T-helper 2 cell treated with Interferon-gamma antibody and Interleukin-4, amounts not matched to agents 5 μg/mL and 100 μg/mL, for 36 hours (primary cell): ENCODE results near the gene EGR1.

Experiments
- DNase-seq: peaks from one replicate; pipeline ENCODE4 v3.0.0; 2021; ENCODE audit warnings: low spot score
- H3K27ac Mint-ChIP-seq: one replicate; pipeline ENCODE4 v1.8.0; 2021; ENCODE audit warnings: mild to moderate bottlenecking, mixed read lengths
- H3K27me3 Mint-ChIP-seq: one replicate; pipeline ENCODE4 v1.8.0; 2021; ENCODE audit warnings: low read depth, mixed read lengths
- H3K36me3 Mint-ChIP-seq: one replicate; pipeline ENCODE4 v1.8.0; 2021; ENCODE audit warnings: low read depth, mixed read lengths
- H3K4me1 Mint-ChIP-seq: one replicate; pipeline ENCODE4 v1.8.0; 2021; ENCODE audit warnings: low read depth, mixed read lengths
- H3K4me3 Mint-ChIP-seq: one replicate; pipeline ENCODE4 v1.8.0; 2022; ENCODE audit warnings: mild to moderate bottlenecking, moderate library complexity, mixed read lengths
- H3K9me3 Mint-ChIP-seq: one replicate; pipeline ENCODE4 v1.8.0; 2021; ENCODE audit warnings: mixed read lengths

EGR1 gene

GRCh38 chr5:138445547-138446271 is 19.6 kb upstream of the EGR1 start:
- H3K4me3 Mint-ChIP-seq = no peak overlapping the region
- no peaks in the 10 kb centered on the region for H3K9me3 Mint-ChIP-seq
- no peaks in the 10 kb centered on the region for H3K36me3 Mint-ChIP-seq
- peaks cover 6% of the 10 kb centered on the region for H3K4me1 Mint-ChIP-seq
- no peak overlapping the region for H3K27ac Mint-ChIP-seq
- no peak for DNase-seq
- no peaks in the 10 kb centered on the region for H3K27me3 Mint-ChIP-seq

- Mint-ChIP-seq H3K36me3 (no peaks in the 10 kb centered on the region), H3K27ac (no peak overlapping the region), H3K4me1 (peaks cover 6% of the 10 kb centered on the region), H3K4me3 (no peak overlapping the region), H3K9me3 (no peaks in the 10 kb centered on the region), H3K27me3 (peaks cover 3% of the 10 kb centered on the region)
- no peak for DNase-seq
Measured at GRCh38 chr5:138448070-138448469, 17.2 kb upstream of the EGR1 start.

- peaks cover 3% of the 10 kb centered on the region for H3K27me3 Mint-ChIP-seq
- no peaks in the 10 kb centered on the region for H3K9me3 Mint-ChIP-seq
- DNase-seq = no peak
- peaks cover 6% of the 10 kb centered on the region for H3K4me1 Mint-ChIP-seq
- no peaks in the 10 kb centered on the region for H3K36me3 Mint-ChIP-seq
- H3K27ac Mint-ChIP-seq = no peak overlapping the region
- no peak overlapping the region for H3K4me3 Mint-ChIP-seq
Measured at GRCh38 chr5:138448481-138449398, 16.5 kb upstream of the EGR1 start.

- peaks cover 3% of the 10 kb centered on the region for H3K27me3 Mint-ChIP-seq
- H3K4me3 Mint-ChIP-seq = peak overlapping the region; percentile 43
- H3K9me3 Mint-ChIP-seq = no peaks in the 10 kb centered on the region
- no peaks in the 10 kb centered on the region for H3K36me3 Mint-ChIP-seq
- DNase-seq = peak; percentile 81
- peaks cover 6% of the 10 kb centered on the region for H3K4me1 Mint-ChIP-seq
- H3K27ac Mint-ChIP-seq = no peak overlapping the region
Measured at GRCh38 chr5:138449501-138450239, 15.6 kb upstream of the EGR1 start.

- no peaks in the 10 kb centered on the region for H3K36me3 Mint-ChIP-seq
- peaks cover 6% of the 10 kb centered on the region for H3K4me1 Mint-ChIP-seq
- no peak for DNase-seq
- H3K27me3 Mint-ChIP-seq = peaks cover 3% of the 10 kb centered on the region
- no peak overlapping the region for H3K4me3 Mint-ChIP-seq
- no peaks in the 10 kb centered on the region for H3K9me3 Mint-ChIP-seq
- H3K27ac Mint-ChIP-seq = no peak overlapping the region
Measured at GRCh38 chr5:138450971-138451370, 14.3 kb upstream of the EGR1 start.

GRCh38 chr5:138452720-138453119 is 12.6 kb upstream of the EGR1 start:
- DNase-seq = no peak
- H3K36me3 Mint-ChIP-seq = no peaks in the 10 kb centered on the region
- no peaks in the 10 kb centered on the region for H3K9me3 Mint-ChIP-seq
- H3K27me3 Mint-ChIP-seq = peaks cover 3% of the 10 kb centered on the region
- peaks cover 6% of the 10 kb centered on the region for H3K4me1 Mint-ChIP-seq
- no peak overlapping the region for H3K4me3 Mint-ChIP-seq
- H3K27ac Mint-ChIP-seq = no peak overlapping the region

- no peaks in the 10 kb centered on the region for H3K9me3 Mint-ChIP-seq
- peaks cover 10% of the 10 kb centered on the region for H3K4me1 Mint-ChIP-seq
- no peak overlapping the region for H3K4me3 Mint-ChIP-seq
- H3K36me3 Mint-ChIP-seq = no peaks in the 10 kb centered on the region
- no peak for DNase-seq
- H3K27ac Mint-ChIP-seq = no peak overlapping the region
- peaks cover 3% of the 10 kb centered on the region for H3K27me3 Mint-ChIP-seq
Measured at GRCh38 chr5:138453590-138453989, 11.7 kb upstream of the EGR1 start.

- Mint-ChIP-seq H3K27me3 (peaks cover 3% of the 10 kb centered on the region), H3K36me3 (peaks cover 2% of the 10 kb centered on the region), H3K27ac (no peak overlapping the region), H3K4me1 (peaks cover 15% of the 10 kb centered on the region), H3K4me3 (no peak overlapping the region), H3K9me3 (no peaks in the 10 kb centered on the region)
- no peak for DNase-seq
Measured at GRCh38 chr5:138454121-138454520, 11.2 kb upstream of the EGR1 start.

GRCh38 chr5:138455232-138455930 is 9.9 kb upstream of the EGR1 start:
- peaks cover 19% of the 10 kb centered on the region for H3K4me1 Mint-ChIP-seq
- no peak overlapping the region for H3K4me3 Mint-ChIP-seq
- H3K27me3 Mint-ChIP-seq = peaks cover 3% of the 10 kb centered on the region
- no peak overlapping the region for H3K27ac Mint-ChIP-seq
- no peak for DNase-seq
- peaks cover 3% of the 10 kb centered on the region for H3K36me3 Mint-ChIP-seq
- no peaks in the 10 kb centered on the region for H3K9me3 Mint-ChIP-seq

GRCh38 chr5:138457531-138458275 is 7.6 kb upstream of the EGR1 start:
- no peak overlapping the region for H3K4me3 Mint-ChIP-seq
- no peak for DNase-seq
- peaks cover 26% of the 10 kb centered on the region for H3K4me1 Mint-ChIP-seq
- H3K9me3 Mint-ChIP-seq = no peaks in the 10 kb centered on the region
- H3K36me3 Mint-ChIP-seq = peaks cover 3% of the 10 kb centered on the region
- no peaks in the 10 kb centered on the region for H3K27me3 Mint-ChIP-seq
- H3K27ac Mint-ChIP-seq = peak overlapping the region; percentile 71

- H3K4me3 Mint-ChIP-seq = no peak overlapping the region
- H3K27ac Mint-ChIP-seq = no peak overlapping the region
- H3K9me3 Mint-ChIP-seq = no peaks in the 10 kb centered on the region
- no peak for DNase-seq
- peaks cover 3% of the 10 kb centered on the region for H3K36me3 Mint-ChIP-seq
- H3K27me3 Mint-ChIP-seq = no peaks in the 10 kb centered on the region
- H3K4me1 Mint-ChIP-seq = peaks cover 26% of the 10 kb centered on the region
Measured at GRCh38 chr5:138458384-138458783, 6.9 kb upstream of the EGR1 start.

GRCh38 chr5:138458856-138459255 is 6.4 kb upstream of the EGR1 start:
- H3K4me1 Mint-ChIP-seq = peaks cover 28% of the 10 kb centered on the region
- peak overlapping the region; percentile 66 for H3K4me3 Mint-ChIP-seq
- peak overlapping the region; percentile 96 for H3K27ac Mint-ChIP-seq
- H3K36me3 Mint-ChIP-seq = peaks cover 3% of the 10 kb centered on the region
- no peaks in the 10 kb centered on the region for H3K27me3 Mint-ChIP-seq
- DNase-seq = no peak
- H3K9me3 Mint-ChIP-seq = no peaks in the 10 kb centered on the region
